Measurements from ENCODE around the gene STOM. TPM values are rescaled to one million over a fixed set of nuclear protein-coding genes. Genes with fewer than 3 reads are reported as not detected.

STOM gene
- total and polyA plus RNA-seq, 11 donors = 125 to 239 (median 148) TPM

DNA sequence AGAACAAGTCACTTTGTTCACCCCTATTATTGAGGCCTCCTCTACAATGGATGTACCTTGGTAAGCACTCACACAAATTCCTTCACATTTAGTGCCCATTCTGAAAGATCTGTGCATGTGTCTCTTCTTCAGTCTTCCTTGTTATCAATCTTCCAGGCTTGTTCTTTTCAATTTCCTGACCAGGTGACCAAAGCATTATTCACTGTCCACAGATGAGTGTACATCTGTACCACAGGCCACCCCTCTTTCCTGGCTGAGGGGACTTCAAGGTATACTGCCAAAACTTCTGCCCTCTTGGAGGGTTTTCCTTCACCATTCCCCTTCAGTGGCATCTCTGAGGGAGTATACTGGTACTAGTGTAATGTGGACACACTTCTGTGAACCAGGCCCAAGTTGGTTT is 25.5 kb upstream of the STOM start:
- ATAC-seq = no peak
- H3K4me1 ChIP-seq = peaks cover 0 to 20% (median 0%) of the 10 kb centered on the region in 12 donors
- no peak for TF ChIP-seq POLR2A (IDR thresholded peaks at IDR 0.05)
- TF ChIP-seq, protein P1, sequence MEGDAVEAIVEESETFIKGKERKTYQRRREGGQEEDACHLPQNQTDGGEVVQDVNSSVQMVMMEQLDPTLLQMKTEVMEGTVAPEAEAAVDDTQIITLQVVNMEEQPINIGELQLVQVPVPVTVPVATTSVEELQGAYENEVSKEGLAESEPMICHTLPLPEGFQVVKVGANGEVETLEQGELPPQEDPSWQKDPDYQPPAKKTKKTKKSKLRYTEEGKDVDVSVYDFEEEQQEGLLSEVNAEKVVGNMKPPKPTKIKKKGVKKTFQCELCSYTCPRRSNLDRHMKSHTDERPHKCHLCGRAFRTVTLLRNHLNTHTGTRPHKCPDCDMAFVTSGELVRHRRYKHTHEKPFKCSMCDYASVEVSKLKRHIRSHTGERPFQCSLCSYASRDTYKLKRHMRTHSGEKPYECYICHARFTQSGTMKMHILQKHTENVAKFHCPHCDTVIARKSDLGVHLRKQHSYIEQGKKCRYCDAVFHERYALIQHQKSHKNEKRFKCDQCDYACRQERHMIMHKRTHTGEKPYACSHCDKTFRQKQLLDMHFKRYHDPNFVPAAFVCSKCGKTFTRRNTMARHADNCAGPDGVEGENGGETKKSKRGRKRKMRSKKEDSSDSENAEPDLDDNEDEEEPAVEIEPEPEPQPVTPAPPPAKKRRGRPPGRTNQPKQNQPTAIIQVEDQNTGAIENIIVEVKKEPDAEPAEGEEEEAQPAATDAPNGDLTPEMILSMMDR (IDR thresholded peaks at IDR 0.05) = no peak
- intact Hi-C loops (cut with DNase I) = loop anchor here in 6 of 10 donors (5.0 kb wide), 5 partner anchors 78 to 418 kb away; no protein-coding TSS in a partner anchor
- no peaks in the 10 kb centered on the region for H3K27me3 ChIP-seq
- peaks cover 0 to 15% (median 0%) of the 10 kb centered on the region in 12 donors for H3K9me3 ChIP-seq
- no peak for DNase-seq
- H3K27ac ChIP-seq = no peak overlapping the region
- no peaks in the 10 kb centered on the region for H3K36me3 ChIP-seq
- H3K4me3 ChIP-seq = no peak overlapping the region

DNA sequence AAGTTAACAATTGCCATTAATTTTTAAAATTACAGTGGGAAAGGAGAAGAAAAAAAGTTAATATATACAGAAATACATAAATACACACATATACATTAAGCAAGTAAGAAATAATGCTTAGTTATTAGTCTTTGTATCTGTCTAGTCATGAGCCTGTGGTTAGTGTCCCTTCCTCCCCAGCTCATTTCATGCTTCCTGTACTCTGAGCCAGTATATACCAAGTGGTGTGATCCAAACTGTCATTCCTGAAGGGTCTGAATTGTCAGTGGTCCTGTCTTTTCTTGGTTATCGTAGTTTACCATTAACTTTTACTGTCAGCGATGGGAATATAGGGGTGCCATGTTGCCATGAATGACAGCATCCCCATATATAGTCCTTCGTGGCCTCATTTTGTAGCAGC is 24.2 kb upstream of the STOM start:
- peaks cover 0 to 16% (median 0%) of the 10 kb centered on the region in 12 donors for H3K4me1 ChIP-seq
- TF ChIP-seq, protein P1 (IDR thresholded peaks at IDR 0.05) = no peak
- TF ChIP-seq POLR2A (IDR thresholded peaks at IDR 0.05) = no peak
- H3K27ac ChIP-seq = no peak overlapping the region
- ATAC-seq (no peak), DNase-seq (no peak)
- intact Hi-C loops (cut with DNase I) = no loop called here
- WGBS, 4 donors = 94 to 97% (median 95%) methylated on average over 3 of the region's 3 CpGs
- no peaks in the 10 kb centered on the region for H3K27me3 ChIP-seq
- no peaks in the 10 kb centered on the region for H3K36me3 ChIP-seq
- no peak overlapping the region for H3K4me3 ChIP-seq
- H3K9me3 ChIP-seq = peaks cover 0 to 15% (median 0%) of the 10 kb centered on the region in 12 donors

DNA sequence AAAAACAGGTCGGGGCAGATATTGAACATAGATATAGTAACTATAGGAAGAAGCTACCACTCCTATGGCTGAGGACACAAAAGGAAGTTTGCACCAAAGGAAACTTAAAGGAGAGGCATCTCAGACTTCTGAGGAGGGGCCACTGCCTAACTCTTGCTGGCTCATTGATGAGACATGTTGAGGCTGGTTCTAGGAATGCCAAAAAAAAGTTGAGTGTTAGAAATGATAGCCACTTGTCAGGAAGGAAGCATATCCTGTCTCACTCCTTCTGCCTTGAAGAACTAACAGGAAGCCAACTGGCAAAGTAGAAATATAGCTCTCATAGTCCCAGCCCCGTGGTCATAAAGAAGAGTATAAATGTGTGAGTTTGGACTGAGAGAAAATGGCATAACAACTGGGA is 23.3 kb upstream of the STOM start:
- intact Hi-C loops (cut with DNase I) = no loop called here
- no peak for ATAC-seq
- WGBS, 4 donors = 55 to 66% (median 62%) methylated on average over 2 of the region's 2 CpGs

DNA sequence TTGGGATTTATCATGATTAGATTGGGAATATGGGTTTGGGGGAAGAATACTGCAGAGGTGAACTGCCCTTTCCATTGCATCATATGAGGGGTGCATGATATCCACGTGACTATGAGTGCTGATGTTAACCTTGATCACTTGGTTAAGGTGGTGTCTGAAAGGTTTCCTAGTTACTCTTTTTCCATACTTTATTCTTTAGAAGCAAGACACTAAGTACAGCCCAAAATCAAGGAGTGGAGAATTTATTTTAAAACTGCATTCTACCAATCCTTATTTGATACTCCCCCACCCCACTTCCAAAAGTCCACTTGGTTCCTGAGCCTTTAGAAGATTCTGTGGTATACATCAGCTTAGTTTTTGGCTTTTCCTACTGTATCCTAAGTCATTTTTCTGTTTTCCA is 20.3 kb upstream of the STOM start:
- WGBS, 4 donors = 77 to 100% (median 89%) methylated on average over 1 of the region's 1 CpG
- Histone ChIP-seq H3K27me3 (no peaks in the 10 kb centered on the region), H3K4me3 (no peak overlapping the region), H3K4me1 (peaks cover 0 to 16% (median 0%) of the 10 kb centered on the region in 12 donors), H3K36me3 (no peaks in the 10 kb centered on the region), H3K27ac (no peak overlapping the region), H3K9me3 (no peaks in the 10 kb centered on the region)
- intact Hi-C loops (cut with DNase I) = no loop called here
- TF ChIP-seq, protein P1 (IDR thresholded peaks at IDR 0.05) = no peak
- TF ChIP-seq POLR2A (IDR thresholded peaks at IDR 0.05) = no peak
- ATAC-seq (no peak), DNase-seq (no peak)

More for the DNA sequence above, 23.3 kb upstream of the STOM start:
- Histone ChIP-seq H3K9me3 (peaks cover 0 to 15% (median 0%) of the 10 kb centered on the region in 12 donors), H3K4me3 (no peak overlapping the region), H3K27ac (no peak overlapping the region), H3K36me3 (no peaks in the 10 kb centered on the region), H3K27me3 (no peaks in the 10 kb centered on the region), H3K4me1 (peaks cover 0 to 16% (median 0%) of the 10 kb centered on the region in 12 donors)
- TF ChIP-seq, protein P1 (IDR thresholded peaks at IDR 0.05) = no peak
- no peak for TF ChIP-seq POLR2A (IDR thresholded peaks at IDR 0.05)
- DNase-seq = no peak
